ENCODE data around the gene LSM14A. TPM values are rescaled to one million over a fixed set of nuclear protein-coding genes. Genes with fewer than 3 reads are reported as not detected.
"Not testable (repeated sequence)": the region's sequence is repeated elsewhere in the genome, so short reads cannot be mapped to it uniquely, and the experiment has no call there.

LSM14A gene
- total and polyA plus RNA-seq, 2 donors (not counting 1 experiment from before 2014, with no cell fraction given), result 82.2 to 97.8 TPM

GRCh38 chr19:34241513-34242337, 69.4 kb downstream of the LSM14A start:
- Histone ChIP-seq H3K27me3 (ENCODE audit: control insufficient read depth, insufficient read depth, low read length) (no peaks in the 10 kb centered on the region), H3K4me1 (ENCODE audit: control insufficient read depth, extremely low read depth, insufficient read depth, low read length) (peaks cover 6% of the 10 kb centered on the region), H3K4me2 (ENCODE audit: extremely low read depth, insufficient read depth, low read length) (no peak overlapping the region), H3K4me3 (replicated peaks in 1 of 4; ENCODE audit: control extremely low read depth in 1 of 4, insufficient read depth in 1 of 4, low read depth in 3 of 4, low read length in 4 of 4) (no peak overlapping the region), H2AFZ (ENCODE audit: low read length) (no peak overlapping the region), H3K9me3 (ENCODE audit: control insufficient read depth, insufficient read depth, low read depth, low read length) (no peaks in the 10 kb centered on the region), H3K79me2 (ENCODE audit: control insufficient read depth, insufficient read depth, low read length) (no peaks in the 10 kb centered on the region), H4K20me1 (ENCODE audit: control insufficient read depth, extremely low read depth, insufficient read depth, low read length) (no peaks in the 10 kb centered on the region), H3K9ac (ENCODE audit: insufficient read depth, low read length) (no peak overlapping the region), H3K27ac (ENCODE audit: insufficient read depth, low read length) (no peak overlapping the region), H3K36me3 (ENCODE audit: control insufficient read depth, insufficient read depth, low read length) (no peaks in the 10 kb centered on the region)
- DNase-seq (ENCODE audit: low read depth in 2 of 2), result no peak
- TF ChIP-seq CTCF (conservative IDR thresholded peaks at IDR 0.05 in 1 of 2, IDR thresholded peaks at IDR 0.05 in 1 of 2; ENCODE audit: low read depth in 1 of 2, low read length in 2 of 2) (peak in 1 of 2 donors; percentile 30), EZH2 (IDR thresholded peaks at IDR 0.05; ENCODE audit: low read length, missing control alignments) (no peak)

GRCh38 chr19:34243138-34243875, 71.0 kb downstream of the LSM14A start:
- peak; percentile 35 to 70 for DNase-seq (ENCODE audit: low read depth in 2 of 2)
- H3K4me2 ChIP-seq (ENCODE audit: extremely low read depth, insufficient read depth, low read length); H3K9me3 ChIP-seq (ENCODE audit: control insufficient read depth, insufficient read depth, low read depth, low read length); H3K79me2 ChIP-seq (ENCODE audit: control insufficient read depth, insufficient read depth, low read length); H3K36me3 ChIP-seq (ENCODE audit: control insufficient read depth, insufficient read depth, low read length); H4K20me1 ChIP-seq (ENCODE audit: control insufficient read depth, extremely low read depth, insufficient read depth, low read length); H3K27ac ChIP-seq (ENCODE audit: insufficient read depth, low read length); H3K27me3 ChIP-seq (ENCODE audit: control insufficient read depth, insufficient read depth, low read length); H3K4me3 ChIP-seq (replicated peaks in 1 of 4; ENCODE audit: control extremely low read depth in 1 of 4, insufficient read depth in 1 of 4, low read depth in 3 of 4, low read length in 4 of 4); H3K9ac ChIP-seq (ENCODE audit: insufficient read depth, low read length); H3K4me1 ChIP-seq (ENCODE audit: control insufficient read depth, extremely low read depth, insufficient read depth, low read length); H2AFZ ChIP-seq (ENCODE audit: low read length): not testable (repeated sequence)

- Histone ChIP-seq H3K27me3 (ENCODE audit: control insufficient read depth, insufficient read depth, low read length) (no peaks in the 10 kb centered on the region), H3K4me3 (replicated peaks in 1 of 4; ENCODE audit: control extremely low read depth in 1 of 4, insufficient read depth in 1 of 4, low read depth in 3 of 4, low read length in 4 of 4) (no peak overlapping the region), H3K27ac (ENCODE audit: insufficient read depth, low read length) (no peak overlapping the region), H4K20me1 (ENCODE audit: control insufficient read depth, extremely low read depth, insufficient read depth, low read length) (no peaks in the 10 kb centered on the region), H3K36me3 (ENCODE audit: control insufficient read depth, insufficient read depth, low read length) (no peaks in the 10 kb centered on the region), H3K9me3 (ENCODE audit: control insufficient read depth, insufficient read depth, low read depth, low read length) (no peaks in the 10 kb centered on the region), H3K4me1 (ENCODE audit: control insufficient read depth, extremely low read depth, insufficient read depth, low read length) (peaks cover 6% of the 10 kb centered on the region), H3K4me2 (ENCODE audit: extremely low read depth, insufficient read depth, low read length) (no peak overlapping the region), H2AFZ (ENCODE audit: low read length) (no peak overlapping the region), H3K79me2 (ENCODE audit: control insufficient read depth, insufficient read depth, low read length) (no peaks in the 10 kb centered on the region), H3K9ac (ENCODE audit: insufficient read depth, low read length) (no peak overlapping the region)
- TF ChIP-seq EZH2 (IDR thresholded peaks at IDR 0.05; ENCODE audit: low read length, missing control alignments) (no peak), CTCF (conservative IDR thresholded peaks at IDR 0.05 in 1 of 2, IDR thresholded peaks at IDR 0.05 in 1 of 2; ENCODE audit: low read depth in 1 of 2, low read length in 2 of 2) (no peak)
- DNase-seq (ENCODE audit: low read depth in 2 of 2), result no peak
These were observed 71.7 kb downstream of the LSM14A start for GRCh38 chr19:34243876-34244578.
